GM11168 (cell line): ENCODE measurements around the gene NOVA2.

Experiments
- in situ Hi-C: fragments of 300-500 bp; cut with MboI; formaldehyde crosslinking; loops from one replicate; pipeline ENCODE4 v1.12.0; 2022; ENCODE audit warnings: low sequenced_read_pairs; ENCODE audit not compliant: unreplicated experiment

The NOVA2 gene

DNA sequence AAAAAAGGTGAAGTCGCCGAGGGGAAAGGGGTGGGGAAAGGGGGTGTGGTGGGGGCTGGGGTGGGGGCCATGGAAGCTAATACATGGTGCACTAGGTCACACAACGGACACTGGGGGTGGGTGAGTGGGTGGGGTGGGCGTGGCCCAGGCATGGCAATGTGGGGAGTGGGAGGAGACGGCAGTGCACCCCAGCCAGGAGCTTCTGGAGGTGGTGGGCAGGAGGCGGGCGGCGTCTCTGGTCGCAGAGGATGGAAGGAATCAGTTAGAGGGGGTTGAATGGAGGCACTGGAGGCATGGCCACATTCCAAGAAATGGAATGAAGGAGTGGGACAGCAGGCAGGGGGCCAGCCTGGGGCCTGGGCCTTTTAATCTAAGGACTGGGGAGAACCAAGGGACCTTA, 39.9 kb downstream of the NOVA2 start:
- in situ Hi-C loops: no loop called here

DNA sequence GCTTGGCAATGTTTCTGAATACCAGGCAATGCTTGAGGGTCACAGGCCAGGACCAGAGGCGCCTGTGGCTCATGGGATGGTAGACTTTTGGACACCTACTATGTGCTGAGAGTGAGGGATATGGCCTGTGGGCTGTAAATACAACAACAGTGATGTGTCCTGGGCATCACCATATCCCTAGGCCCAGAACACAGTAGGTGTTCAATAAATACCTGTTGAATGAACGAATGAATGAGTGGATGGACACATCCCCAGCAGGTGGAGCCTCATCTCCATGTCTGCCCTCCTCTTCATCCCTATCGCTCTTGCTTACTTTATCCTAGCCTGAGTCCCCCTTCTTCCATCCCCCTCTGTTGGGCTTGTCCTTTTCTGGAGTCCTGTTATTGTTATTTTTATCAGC, 42.6 kb downstream of the NOVA2 start:
- in situ Hi-C loops: no loop called here

DNA sequence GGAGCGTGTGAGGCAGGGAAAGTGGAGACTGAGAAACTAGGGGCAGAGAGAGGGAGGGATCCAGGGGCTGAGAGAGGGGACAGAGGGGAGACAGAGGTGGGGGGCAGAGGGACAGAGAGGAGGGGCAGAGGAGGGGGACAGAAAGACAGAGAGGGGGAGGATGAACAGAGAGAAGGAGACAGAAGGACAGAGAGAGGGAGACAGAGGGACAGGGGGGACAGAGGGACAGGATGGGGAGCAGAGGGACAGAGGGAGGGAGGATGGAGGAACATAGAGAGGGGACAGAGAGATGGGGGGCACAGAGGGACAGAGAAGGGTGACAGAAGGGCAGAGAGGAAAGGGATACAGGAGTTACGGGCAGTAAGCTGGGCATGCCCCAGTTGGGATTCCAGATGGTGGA, 44.4 kb downstream of the NOVA2 start:
- in situ Hi-C loops: no loop called here

DNA sequence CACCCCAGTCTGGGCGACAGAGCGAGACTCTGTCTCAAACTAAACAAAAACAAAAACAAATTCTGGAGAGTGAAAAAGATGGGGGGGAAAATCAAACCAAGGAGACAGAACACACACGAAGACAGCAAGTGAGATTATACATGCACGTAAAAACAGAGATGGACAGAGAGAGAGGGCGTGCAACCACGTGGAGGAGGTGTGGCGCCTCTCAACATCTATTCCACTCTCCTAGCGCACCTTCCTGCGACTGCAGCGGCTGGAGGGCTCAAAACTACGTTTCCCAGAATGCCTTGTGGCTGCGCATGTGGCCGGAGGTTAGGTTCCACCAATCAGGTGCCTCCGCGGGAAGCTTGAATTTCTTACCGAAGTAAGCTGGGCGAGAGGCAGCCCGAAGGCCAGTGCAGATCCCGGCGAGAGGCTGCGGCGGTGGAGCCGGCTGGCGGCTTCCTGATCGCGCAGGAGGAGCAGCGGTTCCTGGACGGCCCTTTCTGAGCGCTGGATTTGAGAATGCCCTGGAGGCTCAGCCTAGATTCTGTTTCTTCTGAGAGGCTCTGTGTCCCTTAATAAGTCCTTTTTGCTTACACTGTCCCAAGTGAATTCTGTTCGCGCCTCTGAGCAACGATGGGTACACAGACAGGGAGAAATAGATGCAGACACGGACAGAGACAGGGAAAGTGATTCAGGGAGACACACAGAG, 46.0 kb downstream of the NOVA2 start:
- in situ Hi-C loops: no loop called here

- in situ Hi-C loops: loop anchor here (5.0 kb wide), 1 partner anchor 42 kb away; no protein-coding TSS in a partner anchor
Observed at GRCh38 chr19:45924891-45925447, 48.7 kb downstream of the NOVA2 start.

DNA sequence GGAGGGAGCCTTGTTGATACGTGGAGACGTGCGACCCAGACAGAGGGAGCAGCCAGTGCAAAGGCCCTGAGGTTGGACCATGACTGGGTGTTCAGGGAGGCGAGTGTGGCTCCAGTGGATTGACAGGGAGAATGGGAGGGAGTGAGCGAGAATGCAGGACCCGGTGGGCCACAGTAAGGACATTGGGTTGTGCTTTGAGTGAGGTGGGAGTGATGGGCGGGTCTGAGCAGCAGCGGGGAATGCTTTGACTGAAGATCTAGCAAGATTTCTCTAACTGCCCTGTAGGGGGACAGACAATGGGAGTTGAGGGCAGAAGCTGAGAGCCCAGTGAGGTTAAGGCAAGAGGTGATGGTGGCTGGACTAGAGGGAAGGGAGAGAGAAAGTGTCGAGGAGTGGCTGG, 51.4 kb downstream of the NOVA2 start:
- in situ Hi-C loops: loop anchor here (5.0 kb wide), 1 partner anchor 45 kb away; no protein-coding TSS in a partner anchor

- in situ Hi-C loops: loop anchor here (5.0 kb wide), 1 partner anchor 47 kb away; no protein-coding TSS in a partner anchor
Observed at GRCh38 chr19:45920458-45920857, 53.2 kb downstream of the NOVA2 start.

- in situ Hi-C loops: loop anchor here (5.0 kb wide), 1 partner anchor 48 kb away; no protein-coding TSS in a partner anchor
Observed at GRCh38 chr19:45919678-45920077, 54.0 kb downstream of the NOVA2 start.

DNA sequence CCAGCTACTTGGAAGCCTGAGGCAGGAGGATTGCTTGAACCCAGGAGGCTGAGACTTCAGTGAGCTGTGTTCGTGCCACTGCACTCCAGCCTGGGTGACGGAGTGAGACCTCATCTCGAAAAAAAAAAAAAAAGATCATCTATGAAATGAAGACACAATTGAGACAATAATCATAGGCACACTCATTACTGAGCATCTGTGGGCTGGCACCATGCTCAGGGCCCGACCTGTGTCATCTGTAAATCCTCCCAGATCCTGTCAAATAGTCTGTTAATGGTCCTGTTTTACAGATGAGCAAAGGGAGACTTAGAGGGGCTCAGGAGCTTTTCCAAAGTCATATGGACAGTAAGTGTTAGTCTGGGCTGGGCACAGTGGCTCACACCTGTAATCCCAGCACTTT, 54.9 kb downstream of the NOVA2 start:
- in situ Hi-C loops: no loop called here

DNA sequence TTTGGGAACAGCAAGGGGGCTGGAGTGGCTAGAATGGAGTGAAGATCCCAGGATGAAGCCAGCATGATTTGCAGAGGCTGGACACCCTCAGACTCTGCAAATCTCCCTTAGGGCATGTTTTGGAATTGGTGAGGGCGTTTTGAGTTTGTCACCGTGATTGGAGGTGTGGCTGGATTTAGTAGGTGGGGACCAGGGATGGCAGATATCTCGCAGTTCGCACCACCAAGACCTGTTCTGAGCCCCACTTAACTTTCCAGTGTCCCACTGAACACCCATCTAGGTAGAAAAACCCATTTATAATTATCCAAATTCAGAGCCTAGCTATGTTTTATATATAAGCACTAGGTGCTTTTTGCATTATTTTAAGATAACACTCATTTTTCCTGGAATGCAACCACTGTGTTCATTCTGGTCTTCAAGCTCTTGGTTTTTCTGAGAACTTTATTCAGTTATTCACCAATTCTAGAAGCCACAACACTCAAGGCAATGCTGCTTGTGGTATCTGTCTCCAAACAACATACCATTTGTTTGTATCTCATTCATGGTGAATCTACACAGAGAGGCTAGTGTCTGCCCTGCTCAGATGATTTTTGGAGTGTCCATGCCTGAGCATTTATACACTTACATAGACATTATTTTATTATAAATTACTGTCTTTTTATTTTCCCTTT, 56.1 kb downstream of the NOVA2 start:
- in situ Hi-C loops: no loop called here

DNA sequence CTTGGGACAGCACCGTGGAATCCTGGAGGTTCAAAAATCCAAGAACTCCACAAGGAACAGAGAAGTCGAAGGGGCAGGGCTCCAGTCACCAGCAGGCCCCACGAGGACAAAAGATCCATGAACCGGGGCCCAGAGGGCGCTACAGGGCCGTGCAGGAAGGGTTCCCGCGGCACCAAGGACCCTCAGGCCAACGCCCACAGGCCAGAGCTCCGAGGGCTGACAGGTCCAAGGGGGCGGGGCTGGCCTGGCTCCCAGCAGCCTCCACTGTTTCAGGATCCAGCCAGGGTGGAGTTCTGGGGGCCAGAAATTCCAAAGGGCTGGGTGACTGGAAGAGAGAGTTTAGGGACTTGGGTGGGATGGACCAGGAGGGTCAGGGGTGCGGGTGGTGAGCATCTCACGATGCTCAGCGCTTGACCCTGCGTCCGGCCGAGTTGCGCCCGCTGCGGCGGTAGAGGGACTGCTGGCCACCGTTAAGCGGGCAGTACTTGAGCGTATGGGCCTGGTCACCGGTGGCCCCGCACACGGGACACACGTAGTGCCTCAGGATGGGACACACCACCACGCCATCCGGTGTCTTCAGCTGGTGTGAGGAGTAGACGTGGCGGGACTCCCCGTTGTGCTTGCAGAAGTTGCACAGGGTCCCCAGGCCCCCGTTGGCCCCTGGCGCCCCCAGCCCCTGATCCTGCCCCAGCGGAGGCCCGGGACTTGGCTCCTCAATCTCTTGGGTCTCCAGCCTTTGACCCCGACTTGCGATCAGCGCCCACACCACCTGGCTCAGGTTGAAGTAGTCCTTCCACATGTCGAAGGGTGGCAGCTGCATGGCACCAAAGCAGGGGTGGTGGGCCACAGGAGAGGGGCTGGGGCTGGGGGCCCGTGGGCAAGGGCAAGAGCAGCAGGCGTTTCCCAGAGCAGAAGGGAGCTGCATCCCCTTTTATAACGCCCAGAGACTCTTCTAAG, 59.5 kb downstream of the NOVA2 start, which contains the start of gene NANOS2:
TSS of gene NANOS2 (minus strand) at position 905 of the 957 bp plus-strand sequence. CDS start at position 820, 85 bp downstream.
- in situ Hi-C loops: no loop called here

- in situ Hi-C loops: no loop called here
Observed at GRCh38 chr19:45911291-45911690, 62.4 kb downstream of the NOVA2 start.

DNA sequence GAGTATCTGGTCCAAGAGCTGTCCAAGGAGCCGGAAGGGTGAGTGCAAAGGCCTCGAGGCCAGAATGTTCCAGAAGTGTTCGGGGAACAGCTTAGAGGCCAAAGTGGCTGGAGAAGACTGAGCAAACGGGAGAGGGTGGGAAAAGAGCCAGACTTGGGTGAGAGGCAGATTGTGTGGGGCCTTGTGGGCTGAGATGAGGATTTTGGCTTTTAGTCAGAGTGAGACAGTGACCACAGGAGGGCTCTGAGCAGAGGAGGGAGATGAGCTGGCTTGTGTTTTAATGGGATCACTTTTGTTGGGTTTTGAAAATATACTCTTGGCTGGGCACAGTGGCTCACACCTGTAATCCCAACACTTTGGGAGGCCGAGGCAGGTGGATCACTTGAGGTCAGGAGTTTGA, 64.7 kb downstream of the NOVA2 start:
- in situ Hi-C loops: no loop called here

DNA sequence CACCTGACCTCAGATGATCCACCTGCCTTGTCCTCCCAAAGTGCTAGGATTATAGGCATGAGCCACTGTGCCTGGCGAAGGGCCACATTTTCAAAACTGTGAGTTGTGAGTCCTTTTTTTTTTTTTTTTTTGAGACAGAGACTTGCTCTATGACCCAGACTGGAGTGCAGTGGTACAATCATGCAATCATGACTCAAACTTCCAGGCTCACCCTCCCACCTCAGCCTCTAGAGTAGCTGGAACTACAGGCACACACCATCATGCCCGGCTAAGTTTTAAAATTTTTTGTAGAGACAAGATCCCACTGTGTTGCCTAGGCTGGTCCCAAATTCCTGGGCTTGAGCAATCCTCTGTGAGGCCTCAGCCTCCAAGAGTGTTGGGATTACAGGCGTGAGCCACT, 67.4 kb downstream of the NOVA2 start:
- in situ Hi-C loops: no loop called here

GRCh38 chr19:45905011-45905410, 68.7 kb downstream of the NOVA2 start:
- in situ Hi-C loops: no loop called here

DNA sequence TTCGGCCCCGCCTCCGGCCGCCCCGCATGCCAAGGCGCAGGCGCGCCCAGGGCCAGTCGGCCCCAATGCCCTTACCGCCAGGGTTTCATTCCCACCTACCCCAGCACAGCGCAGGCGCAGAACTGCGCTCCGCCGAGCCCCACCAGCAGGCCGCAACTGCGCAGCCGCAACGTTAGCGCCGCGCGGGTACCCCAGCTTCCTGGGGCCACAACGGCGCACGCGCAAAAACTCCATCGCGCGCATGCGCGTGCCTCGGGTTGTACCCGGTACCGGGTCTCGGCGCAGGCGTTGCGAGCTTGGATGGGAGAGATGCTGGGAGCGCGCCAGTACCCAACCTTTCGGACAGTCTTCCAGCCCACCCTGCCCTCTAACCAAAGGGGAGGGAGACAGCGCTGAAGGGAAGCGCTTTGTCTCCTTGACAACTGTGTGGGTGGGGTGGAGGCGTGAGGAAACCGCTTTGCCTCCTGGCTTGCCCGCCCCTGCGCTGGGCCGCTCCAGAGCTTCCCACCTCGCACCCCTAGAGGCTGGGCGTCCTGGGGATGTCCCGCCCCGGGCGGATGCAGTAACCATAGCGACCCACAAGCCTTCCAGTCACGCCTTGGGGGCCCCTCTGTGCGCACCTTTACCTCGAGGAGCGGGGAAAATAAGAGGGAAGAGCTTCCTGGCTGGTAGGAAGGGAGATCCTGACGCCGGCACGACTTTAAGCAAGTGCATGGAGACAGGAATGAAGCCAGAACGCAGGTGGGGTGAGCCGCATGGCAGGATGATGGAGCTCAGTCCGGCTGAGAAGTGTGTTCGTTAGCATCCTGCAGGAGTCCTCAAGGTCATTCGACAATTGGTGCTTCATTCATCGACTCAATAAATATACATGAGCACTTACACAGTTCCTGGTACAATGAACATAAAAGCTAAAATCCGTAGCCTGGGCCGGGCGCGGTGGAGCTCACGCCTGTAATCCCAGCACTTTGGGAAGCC, 70.7 kb downstream of the NOVA2 start:
- in situ Hi-C loops: no loop called here

GRCh38 chr19:45901912-45902650, 71.6 kb downstream of the NOVA2 start, which contains the start of gene MYPOP:
MYPOP (minus strand) TSS chr19:45902613; CDS start chr19:45901773, 840 bp downstream.
- in situ Hi-C loops: no loop called here

DNA sequence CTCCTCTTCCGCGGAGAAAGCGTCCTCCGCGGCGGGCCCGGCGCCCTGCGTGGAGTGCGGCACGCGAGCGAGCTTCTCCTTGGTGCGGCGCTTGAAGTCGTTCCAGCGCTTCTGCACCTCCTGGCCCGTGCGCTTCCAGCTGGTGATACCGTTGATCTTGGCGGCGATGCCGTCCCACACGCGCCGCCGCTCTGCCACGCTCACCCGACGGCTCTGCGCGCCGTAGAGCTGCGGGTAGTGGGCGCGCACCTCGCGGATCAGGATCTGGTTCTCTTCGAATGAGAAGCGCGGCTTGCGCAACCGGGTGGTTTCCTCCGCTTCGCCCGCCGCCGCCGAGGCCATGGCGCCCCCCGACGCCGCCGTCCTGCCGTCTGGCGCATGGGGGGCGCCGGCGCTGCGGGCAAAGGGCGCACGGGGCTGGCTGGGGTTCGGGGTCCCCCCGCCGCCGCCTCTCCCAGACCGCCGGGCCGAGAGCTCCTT, 72.2 kb downstream of the NOVA2 start:
- in situ Hi-C loops: no loop called here
